H1 (cell line): Measurements from ENCODE around the gene TSR3.

Experiments used
- EGR1 ChIP-seq: IDR thresholded peaks from 2 replicates; pipeline ENCODE4 v1.6.1; 2011; ENCODE audit warnings: low read depth, low read length, borderline replicate concordance
- EP300 ChIP-seq, 2 experiments: IDR thresholded peaks; 1 replicate in 1 of 2; 2 replicates in 1 of 2; pipeline ENCODE4 v1.6.1; 2011 to 2012; ENCODE audit warnings: low read depth in 2 of 2, low read length in 2 of 2, mild to moderate bottlenecking in 2 of 2, borderline replicate concordance in 1 of 2, inconsistent platforms in 1 of 2, moderate library complexity in 1 of 2
- POLR2A ChIP-seq, 2 experiments: IDR thresholded peaks; 1 replicate in 1 of 2; 2 replicates in 1 of 2; pipeline ENCODE4 v1.6.1; 2011; ENCODE audit warnings: low read depth in 2 of 2, low read length in 2 of 2, mild to moderate bottlenecking in 2 of 2; ENCODE audit errors: control extremely low read depth in 1 of 2
- POLR2AphosphoS5 ChIP-seq: IDR thresholded peaks from 2 replicates; pipeline ENCODE4 v1.6.1; 2011; ENCODE audit warnings: low read depth, low read length
- TF ChIP-seq, protein P1 (sequence below): IDR thresholded peaks from 2 replicates; pipeline ENCODE4 v1.6.1; 2012; ENCODE audit warnings: inconsistent platforms
- TF ChIP-seq, protein P2 (sequence below), 3 experiments: IDR thresholded peaks; 1 replicate in 2 of 3; 2 replicates in 1 of 3; pipeline versions ENCODE4 v1.5.1 to v1.6.1; 2011; ENCODE audit warnings: low read length in 3 of 3, mild to moderate bottlenecking in 3 of 3, inconsistent platforms in 2 of 3, low read depth in 1 of 3, moderate library complexity in 1 of 3; ENCODE audit not compliant: insufficient read depth in 1 of 3; ENCODE audit errors: control extremely low read depth in 1 of 3

DNA sequence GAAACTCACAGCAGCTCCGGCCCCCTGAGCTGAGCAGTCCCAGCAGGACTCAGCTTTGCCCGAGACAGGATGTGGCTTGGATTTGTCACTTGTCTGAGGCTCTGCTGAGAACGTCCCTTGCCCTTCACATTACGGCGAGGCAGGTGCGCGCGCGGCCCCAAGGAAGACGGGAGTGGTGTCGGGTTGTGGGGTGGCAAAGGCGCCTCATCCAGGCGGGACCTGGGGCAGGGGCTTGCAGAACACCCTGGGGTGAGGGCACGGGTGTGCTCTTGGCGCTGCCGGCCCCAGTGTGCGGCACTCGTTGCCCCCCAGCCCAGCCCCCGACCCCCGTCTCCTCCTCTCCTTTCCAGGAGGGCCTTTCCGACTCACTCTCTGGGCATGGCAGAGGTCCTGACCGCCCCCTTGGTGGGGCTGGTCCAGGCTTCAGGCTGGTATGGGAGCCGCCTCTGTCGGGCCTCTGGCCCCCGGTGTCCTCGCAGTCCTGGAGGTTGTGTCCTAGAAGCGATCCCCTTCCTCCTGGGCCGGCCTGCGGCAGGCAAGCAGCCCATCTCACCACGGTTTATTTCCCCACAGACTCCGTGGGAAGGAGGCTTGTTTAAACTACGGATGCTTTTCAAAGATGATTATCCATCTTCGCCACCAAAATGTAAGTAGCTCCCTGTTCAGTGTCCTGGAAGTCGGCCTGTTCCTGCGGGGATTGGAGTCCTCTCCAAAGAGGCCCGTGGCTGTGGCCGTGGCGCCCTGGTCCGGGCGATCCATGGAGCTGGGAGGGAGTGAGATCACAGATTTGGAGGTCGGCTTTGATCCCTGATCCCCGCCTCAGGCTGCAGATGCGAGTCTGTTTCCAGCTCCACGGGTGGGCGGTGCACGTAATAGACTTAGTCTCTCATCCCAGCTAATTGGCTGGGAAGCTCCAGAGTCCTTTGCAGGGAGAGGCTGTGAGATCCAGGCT is 36.3 kb downstream of the TSR3 start:
- TF ChIP-seq EP300 (IDR thresholded peaks at IDR 0.05; ENCODE audit: borderline replicate concordance in 1 of 2, low read depth in 2 of 2, low read length in 2 of 2) (no peak), POLR2AphosphoS5 (no peak), POLR2A (IDR thresholded peaks at IDR 0.05; ENCODE audit: control extremely low read depth in 1 of 2, low read depth in 2 of 2, low read length in 2 of 2) (no peak), EGR1 (no peak)
- TF ChIP-seq, protein P1, sequence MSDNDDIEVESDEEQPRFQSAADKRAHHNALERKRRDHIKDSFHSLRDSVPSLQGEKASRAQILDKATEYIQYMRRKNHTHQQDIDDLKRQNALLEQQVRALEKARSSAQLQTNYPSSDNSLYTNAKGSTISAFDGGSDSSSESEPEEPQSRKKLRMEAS: no peak
- TF ChIP-seq, protein P2, sequence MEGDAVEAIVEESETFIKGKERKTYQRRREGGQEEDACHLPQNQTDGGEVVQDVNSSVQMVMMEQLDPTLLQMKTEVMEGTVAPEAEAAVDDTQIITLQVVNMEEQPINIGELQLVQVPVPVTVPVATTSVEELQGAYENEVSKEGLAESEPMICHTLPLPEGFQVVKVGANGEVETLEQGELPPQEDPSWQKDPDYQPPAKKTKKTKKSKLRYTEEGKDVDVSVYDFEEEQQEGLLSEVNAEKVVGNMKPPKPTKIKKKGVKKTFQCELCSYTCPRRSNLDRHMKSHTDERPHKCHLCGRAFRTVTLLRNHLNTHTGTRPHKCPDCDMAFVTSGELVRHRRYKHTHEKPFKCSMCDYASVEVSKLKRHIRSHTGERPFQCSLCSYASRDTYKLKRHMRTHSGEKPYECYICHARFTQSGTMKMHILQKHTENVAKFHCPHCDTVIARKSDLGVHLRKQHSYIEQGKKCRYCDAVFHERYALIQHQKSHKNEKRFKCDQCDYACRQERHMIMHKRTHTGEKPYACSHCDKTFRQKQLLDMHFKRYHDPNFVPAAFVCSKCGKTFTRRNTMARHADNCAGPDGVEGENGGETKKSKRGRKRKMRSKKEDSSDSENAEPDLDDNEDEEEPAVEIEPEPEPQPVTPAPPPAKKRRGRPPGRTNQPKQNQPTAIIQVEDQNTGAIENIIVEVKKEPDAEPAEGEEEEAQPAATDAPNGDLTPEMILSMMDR (IDR thresholded peaks at IDR 0.05; ENCODE audit: control extremely low read depth in 1 of 3, insufficient read depth in 1 of 3, low read depth in 1 of 3, low read length in 3 of 3): no peak
